ENCODE data around the gene MAGEA12.
"Not testable (repeated sequence)": the region's sequence is repeated elsewhere in the genome, so short reads cannot be mapped to it uniquely, and the experiment has no call there.

MAGEA12 gene, protein sequence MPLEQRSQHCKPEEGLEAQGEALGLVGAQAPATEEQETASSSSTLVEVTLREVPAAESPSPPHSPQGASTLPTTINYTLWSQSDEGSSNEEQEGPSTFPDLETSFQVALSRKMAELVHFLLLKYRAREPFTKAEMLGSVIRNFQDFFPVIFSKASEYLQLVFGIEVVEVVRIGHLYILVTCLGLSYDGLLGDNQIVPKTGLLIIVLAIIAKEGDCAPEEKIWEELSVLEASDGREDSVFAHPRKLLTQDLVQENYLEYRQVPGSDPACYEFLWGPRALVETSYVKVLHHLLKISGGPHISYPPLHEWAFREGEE

DNA sequence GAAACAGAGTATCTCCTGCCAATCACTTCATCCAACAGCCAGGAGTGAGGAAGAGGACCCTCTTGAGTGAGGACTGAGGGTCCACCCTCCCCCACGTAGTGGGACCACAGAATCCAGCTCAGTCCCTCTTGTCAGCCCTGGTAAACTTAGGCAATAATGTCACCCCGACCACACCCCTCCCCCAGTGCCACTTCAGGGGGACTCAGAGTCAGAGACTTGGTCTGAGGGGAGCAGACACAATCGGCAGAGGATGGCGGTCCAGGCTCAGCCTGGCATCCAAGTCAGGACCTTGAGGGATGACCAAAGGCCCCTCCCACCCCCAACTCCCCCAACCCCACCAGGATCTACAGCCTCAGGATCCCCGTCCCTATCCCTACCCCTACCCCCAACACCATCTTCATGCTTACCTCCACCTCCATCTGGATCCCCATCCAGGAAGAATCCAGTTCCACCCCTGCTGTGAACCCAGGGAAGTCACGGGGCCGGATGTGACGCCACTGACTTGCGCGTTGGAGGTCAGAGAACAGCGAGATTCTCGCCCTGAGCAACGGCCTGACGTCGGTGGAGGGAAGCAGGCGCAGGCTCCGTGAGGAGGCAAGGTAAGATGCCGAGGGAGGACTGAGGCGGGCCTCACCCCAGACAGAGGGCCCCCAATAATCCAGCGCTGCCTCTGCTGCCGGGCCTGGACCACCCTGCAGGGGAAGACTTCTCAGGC lies at the start of gene MAGEA12, which contains the start of gene CSAG1:
TSS of gene MAGEA12 (plus strand) at position 497 of the 715 bp plus-strand sequence. CDS start 2,405 bp downstream, outside the sequence.
TSS of gene CSAG1 (minus strand) at position 461 of the 715 bp plus-strand sequence. CDS start 1,261 bp downstream, outside the sequence.
- DNase-seq, result no peak

DNA sequence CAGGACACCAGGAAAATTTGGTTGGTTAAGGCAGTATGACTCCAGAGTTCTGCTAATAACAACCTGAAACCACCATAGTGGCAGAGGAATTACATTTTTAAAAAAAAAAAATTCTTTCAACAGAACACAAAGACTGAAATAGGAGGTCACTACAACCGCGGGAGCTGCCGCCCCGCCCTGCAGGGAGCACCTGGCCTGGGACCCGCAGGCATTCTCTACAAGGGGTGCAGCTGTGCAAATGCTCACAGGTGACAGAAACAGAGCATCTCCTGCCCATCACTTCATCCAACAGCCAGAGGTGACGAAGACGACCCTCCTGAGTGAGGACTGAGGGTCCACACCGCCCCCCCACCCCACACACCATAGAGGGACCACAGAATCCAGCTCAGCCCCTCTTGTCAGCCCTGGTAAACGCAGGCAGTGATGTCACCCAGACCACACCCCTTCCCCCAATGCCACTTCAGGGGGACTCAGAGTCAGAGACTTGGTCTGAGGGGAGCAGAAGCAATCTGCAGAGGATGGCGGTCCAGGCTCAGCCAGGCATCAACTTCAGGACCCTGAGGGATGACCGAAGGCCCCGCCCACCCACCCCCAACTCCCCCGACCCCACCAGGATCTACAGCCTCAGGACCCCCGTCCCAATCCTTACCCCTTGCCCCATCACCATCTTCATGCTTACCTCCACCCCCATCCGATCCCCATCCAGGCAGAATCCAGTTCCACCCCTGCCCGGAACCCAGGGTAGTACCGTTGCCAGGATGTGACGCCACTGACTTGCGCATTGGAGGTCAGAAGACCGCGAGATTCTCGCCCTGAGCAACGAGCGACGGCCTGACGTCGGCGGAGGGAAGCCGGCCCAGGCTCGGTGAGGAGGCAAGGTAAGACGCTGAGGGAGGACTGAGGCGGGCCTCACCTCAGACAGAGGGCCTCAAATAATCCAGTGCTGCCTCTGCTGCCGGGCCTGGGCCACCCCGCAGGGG lies 35.3 kb upstream of the MAGEA12 start, which contains the start of gene MAGEA3:
TSS of gene MAGEA3 (plus strand) at position 843 of the 980 bp plus-strand sequence. CDS start 2,039 bp downstream, outside the sequence.
- not testable (repeated sequence) for DNase-seq

DNA sequence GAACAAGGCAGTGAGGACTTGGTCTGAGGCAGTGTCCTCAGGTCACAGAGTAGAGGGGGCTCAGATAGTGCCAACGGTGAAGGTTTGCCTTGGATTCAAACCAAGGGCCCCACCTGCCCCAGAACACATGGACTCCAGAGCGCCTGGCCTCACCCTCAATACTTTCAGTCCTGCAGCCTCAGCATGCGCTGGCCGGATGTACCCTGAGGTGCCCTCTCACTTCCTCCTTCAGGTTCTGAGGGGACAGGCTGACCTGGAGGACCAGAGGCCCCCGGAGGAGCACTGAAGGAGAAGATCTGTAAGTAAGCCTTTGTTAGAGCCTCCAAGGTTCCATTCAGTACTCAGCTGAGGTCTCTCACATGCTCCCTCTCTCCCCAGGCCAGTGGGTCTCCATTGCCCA lies 33.2 kb upstream of the MAGEA12 start:
- DNase-seq, result not testable (repeated sequence)

DNA sequence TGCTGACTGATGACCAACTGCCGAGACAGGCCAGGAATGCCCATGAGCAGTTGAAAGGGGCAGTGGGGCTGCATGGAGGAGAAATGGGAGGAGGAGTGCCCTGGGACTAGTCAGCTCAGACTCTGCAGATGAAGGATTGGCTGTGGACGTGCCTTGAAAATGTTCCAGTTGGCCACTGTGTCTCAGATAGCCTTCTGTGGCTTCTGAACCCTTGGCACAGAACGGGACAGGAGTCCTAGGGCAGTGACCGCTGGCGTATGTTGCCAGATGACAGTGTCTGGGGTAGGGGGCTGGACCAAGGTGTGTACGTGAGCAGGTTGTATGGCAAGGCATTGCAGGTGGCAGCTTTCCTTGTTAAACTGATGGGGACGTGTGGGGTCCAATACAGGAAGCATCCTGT lies 27.1 kb upstream of the MAGEA12 start:
- not testable (repeated sequence) for DNase-seq

DNA sequence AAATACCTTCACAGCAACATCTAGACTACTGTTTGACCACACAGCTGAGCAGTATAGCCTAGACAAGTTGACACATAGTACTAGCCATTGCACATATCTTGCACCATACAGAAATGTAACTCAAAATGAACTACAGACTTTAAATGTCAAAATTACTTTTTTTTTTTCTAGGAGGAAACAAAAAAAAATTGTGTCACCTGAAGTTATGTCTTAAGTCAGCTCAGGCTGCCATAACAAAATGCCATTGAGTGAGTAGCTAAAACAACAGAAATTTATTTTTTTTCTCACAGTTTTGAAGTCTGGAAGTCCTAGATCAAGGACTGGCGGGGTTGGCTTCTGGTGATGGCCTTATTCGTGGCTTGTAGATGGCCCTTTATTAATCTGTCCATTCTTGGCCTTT lies 24.4 kb upstream of the MAGEA12 start, which contains the start of gene CSAG2:
TSS of gene CSAG2 (minus strand) at position 101 of the 400 bp plus-strand sequence. CDS start 161 bp downstream, outside the sequence.
- DNase-seq, result not testable (repeated sequence)

DNA sequence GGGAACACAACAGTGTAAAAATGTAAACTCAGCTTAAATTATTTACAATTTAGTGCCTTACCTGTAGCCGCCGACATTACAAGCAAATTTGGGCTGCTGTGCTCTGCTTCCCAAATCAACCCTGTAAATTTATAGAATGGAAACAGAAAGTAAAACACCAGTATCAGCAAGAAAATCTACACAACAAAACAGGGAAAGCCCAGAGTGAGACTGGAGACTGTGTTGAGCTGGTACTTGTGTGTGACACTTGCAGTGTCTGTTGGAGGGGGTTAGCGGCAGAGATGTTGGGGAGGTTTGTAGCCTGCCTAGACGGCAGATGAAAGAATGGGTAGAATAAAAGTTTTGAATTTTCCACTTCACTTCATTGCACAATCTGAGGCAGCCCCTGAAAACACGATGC lies 20.4 kb upstream of the MAGEA12 start:
- not testable (repeated sequence) for DNase-seq

DNA sequence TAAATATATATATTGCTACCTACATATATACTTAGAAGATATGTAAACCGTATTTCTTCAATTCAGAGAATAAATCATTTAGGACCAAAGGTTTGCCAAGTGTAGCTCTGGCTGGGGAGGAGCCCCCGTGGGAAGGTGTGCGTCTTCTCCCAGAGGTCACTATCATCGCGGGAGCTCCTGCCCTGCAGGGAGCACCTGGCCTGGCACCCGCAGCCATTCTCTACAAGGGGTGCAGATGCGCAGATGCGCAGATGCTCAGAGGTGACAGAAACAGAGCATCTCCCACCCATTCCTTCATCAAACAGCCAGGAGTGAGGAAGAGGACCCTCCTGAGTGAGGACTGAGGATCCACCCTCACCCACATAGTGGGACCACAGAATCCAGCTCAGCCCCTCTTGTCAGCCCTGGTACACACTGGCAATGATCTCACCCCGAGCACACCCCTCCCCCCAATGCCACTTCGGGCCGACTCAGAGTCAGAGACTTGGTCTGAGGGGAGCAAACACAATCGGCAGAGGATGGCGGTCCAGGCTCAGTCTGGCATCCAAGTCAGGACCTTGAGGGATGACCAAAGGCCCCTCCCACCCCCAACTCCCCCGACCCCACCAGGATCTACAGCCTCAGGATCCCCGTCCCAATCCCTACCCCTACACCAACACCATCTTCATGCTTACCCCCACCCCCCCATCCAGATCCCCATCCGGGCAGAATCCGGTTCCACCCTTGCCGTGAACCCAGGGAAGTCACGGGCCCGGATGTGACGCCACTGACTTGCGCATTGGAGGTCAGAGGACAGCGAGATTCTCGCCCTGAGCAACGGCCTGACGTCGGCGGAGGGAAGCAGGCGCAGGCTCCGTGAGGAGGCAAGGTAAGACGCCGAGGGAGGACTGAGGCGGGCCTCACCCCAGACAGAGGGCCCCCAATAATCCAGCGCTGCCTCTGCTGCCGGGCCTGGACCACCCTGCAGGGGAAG lies 19.5 kb upstream of the MAGEA12 start, which contains the start of gene MAGEA2B:
TSS of gene MAGEA2B (plus strand) at position 814 of the 973 bp plus-strand sequence. CDS start 2,479 bp downstream, outside the sequence.
- not testable (repeated sequence) for DNase-seq

DNA sequence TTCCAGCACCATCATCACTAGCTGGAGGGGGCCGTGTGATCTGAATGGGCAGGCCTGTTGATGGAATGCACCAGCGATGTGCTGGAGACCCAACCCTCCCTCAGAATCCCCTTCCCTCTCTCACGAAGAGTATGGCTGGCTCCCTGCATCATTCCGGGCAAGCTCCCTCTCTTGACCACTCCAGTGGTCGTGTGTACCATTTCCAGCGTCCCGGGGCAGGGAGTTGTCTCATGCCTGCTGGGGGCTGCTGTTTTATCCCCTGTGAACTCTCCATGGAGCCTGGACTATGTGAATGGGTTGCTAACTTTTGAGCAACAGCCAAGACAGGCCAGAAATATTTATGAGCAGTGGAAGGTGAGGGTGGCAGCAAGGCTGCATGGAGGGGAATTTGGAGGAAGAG lies 8.1 kb upstream of the MAGEA12 start:
- no peak for DNase-seq

DNA sequence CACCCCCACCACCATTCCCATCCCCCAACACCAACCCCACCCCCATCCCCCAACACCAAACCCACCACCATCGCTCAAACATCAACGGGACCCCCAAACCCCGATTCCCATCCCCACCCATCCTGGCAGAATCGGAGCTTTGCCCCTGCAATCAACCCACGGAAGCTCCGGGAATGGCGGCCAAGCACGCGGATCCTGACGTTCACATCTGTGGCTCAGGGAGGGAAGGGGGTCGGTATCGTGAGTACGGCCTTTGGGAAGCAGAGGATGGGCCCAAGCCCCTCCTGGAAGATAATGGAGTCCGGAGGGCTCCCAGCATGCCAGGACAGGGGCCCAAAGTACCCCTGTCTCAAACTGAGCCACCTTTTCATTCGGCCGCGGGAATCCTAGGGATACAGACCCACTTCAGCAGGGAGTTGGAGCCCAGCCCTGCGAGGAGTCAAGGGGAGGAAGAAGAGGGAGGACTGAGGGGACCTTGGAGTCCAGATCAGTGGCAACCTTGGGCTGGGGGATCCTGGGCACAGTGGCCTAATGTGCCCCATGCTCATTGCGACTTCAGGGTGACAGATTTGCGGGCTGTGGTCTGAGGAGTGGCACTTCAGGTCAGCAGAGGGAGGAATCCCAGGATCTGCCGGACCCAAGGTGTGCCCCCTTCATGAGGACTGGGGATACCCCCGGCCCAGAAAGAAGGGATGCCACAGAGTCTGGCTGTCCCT lies 744 bp downstream of the MAGEA12 start:
- not testable (repeated sequence) for DNase-seq

DNA sequence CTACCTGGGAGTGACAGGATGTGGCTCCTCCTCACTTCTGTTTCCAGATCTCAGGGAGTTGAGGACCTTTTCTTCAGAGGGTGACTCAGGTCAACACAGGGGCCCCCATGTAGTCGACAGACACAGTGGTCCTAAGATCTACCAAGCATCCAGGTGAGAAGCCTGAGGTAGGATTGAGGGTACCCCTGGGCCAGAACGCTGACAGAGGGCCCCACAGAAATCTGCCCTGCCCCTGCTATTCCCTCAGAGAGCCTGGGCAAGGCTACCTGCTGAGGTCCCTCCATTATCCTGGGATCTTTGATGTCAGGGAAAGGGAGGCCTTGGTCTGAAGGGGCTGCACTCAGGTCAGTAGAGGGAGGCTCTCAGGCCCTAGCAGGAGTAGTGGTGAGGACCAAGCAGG lies 1.5 kb downstream of the MAGEA12 start:
- DNase-seq, result no peak

DNA sequence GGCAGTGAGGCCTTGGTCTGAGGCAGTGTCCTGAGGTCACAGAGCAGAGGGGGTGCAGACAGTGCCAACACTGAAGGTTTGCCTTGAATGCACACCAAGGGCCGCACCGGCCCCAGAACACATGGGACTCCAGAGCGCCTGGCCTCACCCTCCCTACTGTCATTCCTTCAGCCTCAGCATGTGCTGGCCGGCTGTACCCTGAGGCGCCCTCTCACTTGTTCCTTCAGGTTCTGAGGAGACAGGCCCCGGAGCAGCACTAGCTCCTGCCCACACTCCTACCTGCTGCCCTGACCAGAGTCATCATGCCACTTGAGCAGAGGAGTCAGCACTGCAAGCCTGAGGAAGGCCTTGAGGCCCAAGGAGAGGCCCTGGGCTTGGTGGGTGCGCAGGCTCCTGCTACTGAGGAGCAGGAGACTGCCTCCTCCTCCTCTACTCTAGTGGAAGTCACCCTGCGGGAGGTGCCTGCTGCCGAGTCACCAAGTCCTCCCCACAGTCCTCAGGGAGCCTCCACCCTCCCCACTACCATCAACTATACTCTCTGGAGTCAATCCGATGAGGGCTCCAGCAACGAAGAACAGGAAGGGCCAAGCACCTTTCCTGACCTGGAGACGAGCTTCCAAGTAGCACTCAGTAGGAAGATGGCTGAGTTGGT lies 2.4 kb downstream of the MAGEA12 start:
- DNase-seq, result no peak

DNA sequence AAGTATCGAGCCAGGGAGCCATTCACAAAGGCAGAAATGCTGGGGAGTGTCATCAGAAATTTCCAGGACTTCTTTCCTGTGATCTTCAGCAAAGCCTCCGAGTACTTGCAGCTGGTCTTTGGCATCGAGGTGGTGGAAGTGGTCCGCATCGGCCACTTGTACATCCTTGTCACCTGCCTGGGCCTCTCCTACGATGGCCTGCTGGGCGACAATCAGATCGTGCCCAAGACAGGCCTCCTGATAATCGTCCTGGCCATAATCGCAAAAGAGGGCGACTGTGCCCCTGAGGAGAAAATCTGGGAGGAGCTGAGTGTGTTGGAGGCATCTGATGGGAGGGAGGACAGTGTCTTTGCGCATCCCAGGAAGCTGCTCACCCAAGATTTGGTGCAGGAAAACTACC lies 3.0 kb downstream of the MAGEA12 start:
- DNase-seq, result not testable (repeated sequence)

DNA sequence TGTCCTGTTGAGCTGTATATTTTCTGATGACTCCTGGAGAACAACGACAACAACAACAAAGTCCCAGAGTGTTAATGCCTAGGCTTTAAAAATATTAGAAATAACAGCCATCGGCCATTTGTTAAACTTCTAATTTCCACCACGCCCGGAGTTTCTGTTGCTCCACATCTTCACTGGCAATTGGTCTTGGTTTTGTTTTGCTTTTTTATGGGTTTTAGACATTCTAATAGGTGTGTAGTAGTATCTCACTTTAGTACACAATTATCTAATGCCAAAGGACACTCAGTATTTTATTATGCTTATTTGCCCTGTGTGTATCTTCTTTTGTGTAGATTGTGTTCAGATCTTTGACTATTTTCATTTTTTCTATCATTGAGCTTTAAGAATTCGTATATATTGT lies 5.0 kb downstream of the MAGEA12 start:
- no peak for DNase-seq

DNA sequence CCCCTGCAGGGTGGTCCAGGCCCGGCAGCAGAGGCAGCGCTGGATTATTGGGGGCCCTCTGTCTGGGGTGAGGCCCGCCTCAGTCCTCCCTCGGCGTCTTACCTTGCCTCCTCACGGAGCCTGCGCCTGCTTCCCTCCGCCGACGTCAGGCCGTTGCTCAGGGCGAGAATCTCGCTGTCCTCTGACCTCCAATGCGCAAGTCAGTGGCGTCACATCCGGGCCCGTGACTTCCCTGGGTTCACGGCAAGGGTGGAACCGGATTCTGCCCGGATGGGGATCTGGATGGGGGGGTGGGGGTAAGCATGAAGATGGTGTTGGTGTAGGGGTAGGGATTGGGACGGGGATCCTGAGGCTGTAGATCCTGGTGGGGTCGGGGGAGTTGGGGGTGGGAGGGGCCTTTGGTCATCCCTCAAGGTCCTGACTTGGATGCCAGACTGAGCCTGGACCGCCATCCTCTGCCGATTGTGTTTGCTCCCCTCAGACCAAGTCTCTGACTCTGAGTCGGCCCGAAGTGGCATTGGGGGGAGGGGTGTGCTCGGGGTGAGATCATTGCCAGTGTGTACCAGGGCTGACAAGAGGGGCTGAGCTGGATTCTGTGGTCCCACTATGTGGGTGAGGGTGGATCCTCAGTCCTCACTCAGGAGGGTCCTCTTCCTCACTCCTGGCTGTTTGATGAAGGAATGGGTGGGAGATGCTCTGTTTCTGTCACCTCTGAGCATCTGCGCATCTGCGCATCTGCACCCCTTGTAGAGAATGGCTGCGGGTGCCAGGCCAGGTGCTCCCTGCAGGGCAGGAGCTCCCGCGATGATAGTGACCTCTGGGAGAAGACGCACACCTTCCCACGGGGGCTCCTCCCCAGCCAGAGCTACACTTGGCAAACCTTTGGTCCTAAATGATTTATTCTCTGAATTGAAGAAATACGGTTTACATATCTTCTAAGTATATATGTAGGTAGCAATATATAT lies 20.4 kb downstream of the MAGEA12 start, which contains the start of gene MAGEA2:
TSS of gene MAGEA2 (minus strand) at position 157 of the 965 bp plus-strand sequence. CDS start 2,479 bp downstream, outside the sequence.
- not testable (repeated sequence) for DNase-seq

DNA sequence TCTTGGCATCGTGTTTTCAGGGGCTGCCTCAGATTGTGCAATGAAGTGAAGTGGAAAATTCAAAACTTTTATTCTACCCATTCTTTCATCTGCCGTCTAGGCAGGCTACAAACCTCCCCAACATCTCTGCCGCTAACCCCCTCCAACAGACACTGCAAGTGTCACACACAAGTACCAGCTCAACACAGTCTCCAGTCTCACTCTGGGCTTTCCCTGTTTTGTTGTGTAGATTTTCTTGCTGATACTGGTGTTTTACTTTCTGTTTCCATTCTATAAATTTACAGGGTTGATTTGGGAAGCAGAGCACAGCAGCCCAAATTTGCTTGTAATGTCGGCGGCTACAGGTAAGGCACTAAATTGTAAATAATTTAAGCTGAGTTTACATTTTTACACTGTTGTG lies 21.3 kb downstream of the MAGEA12 start:
- not testable (repeated sequence) for DNase-seq

DNA sequence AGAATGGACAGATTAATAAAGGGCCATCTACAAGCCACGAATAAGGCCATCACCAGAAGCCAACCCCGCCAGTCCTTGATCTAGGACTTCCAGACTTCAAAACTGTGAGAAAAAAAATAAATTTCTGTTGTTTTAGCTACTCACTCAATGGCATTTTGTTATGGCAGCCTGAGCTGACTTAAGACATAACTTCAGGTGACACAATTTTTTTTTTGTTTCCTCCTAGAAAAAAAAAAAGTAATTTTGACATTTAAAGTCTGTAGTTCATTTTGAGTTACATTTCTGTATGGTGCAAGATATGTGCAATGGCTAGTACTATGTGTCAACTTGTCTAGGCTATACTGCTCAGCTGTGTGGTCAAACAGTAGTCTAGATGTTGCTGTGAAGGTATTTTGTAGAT lies 25.4 kb downstream of the MAGEA12 start, which contains the start of gene CSAG3:
TSS of gene CSAG3 (plus strand) at position 301 of the 400 bp plus-strand sequence.
- DNase-seq, result not testable (repeated sequence)

DNA sequence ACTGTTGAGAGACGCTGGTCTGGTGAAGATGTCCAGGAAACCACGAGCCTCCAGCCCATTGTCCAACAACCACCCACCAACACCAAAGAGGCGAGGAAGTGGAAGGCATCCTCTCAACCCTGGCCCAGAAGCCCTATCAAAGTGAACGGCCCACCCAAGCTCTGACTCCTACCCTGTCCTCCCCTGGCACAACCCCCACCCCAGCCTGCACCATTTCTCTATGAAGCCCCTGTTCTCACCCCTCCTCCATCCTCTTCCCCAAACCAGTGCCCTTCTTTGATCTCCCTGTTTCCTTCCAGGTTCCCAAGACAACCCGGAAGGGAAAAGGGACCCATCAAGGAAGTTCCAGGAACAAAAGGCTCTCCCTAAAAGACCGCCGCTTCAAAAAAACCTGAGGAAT lies 26.0 kb downstream of the MAGEA12 start:
- not testable (repeated sequence) for DNase-seq

DNA sequence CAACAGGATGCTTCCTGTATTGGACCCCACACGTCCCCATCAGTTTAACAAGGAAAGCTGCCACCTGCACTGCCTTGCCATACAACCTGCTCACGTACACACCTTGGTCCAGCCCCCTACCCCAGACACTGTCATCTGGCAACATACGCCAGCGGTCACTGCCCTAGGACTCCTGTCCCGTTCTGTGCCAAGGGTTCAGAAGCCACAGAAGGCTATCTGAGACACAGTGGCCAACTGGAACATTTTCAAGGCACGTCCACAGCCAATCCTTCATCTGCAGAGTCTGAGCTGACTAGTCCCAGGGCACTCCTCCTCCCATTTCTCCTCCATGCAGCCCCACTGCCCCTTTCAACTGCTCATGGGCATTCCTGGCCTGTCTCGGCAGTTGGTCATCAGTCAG lies 28.0 kb downstream of the MAGEA12 start:
- not testable (repeated sequence) for DNase-seq
